ENCODE results near the gene GPR82. TPM values are rescaled to one million over a fixed set of nuclear protein-coding genes. Genes with fewer than 3 reads are reported as not detected.

The GPR82 gene
- polyA plus RNA-seq, 3 donors: 0.40 to 2.0 (median 0.67) TPM

GRCh38 chrX:41734530-41734929 lies 10.5 kb downstream of the GPR82 start:
- Histone ChIP-seq H3K4me2 (replicated peaks; ENCODE audit: extremely low read depth, low read length, poor library complexity, severe bottlenecking) (no peak overlapping the region), H3K9ac (ENCODE audit: insufficient read depth, low read length, poor library complexity, severe bottlenecking) (no peak overlapping the region), H3K9me3 (replicated peaks in 1 of 2; ENCODE audit: control insufficient read depth in 1 of 2, insufficient read depth in 1 of 2, low read length in 2 of 2) (no peaks in the 10 kb centered on the region), H2AFZ (ENCODE audit: insufficient read depth, low read depth, low read length, poor library complexity, severe bottlenecking) (no peak overlapping the region), H3K79me2 (ENCODE audit: insufficient read depth, low read length) (no peaks in the 10 kb centered on the region), H3K36me3 (replicated peaks in 1 of 2; ENCODE audit: control insufficient read depth in 1 of 2, insufficient read depth in 2 of 2, low read length in 2 of 2) (no peaks in the 10 kb centered on the region), H3K27me3 (ENCODE audit: control insufficient read depth in 2 of 2, insufficient read depth in 2 of 2, low read length in 2 of 2) (peaks cover 0 to 2% of the 10 kb centered on the region in 2 donors), H3K4me3 (replicated peaks in 1 of 3; ENCODE audit: low read depth in 2 of 3, low read length in 3 of 3) (no peak overlapping the region), H3K4me1 (ENCODE audit: control insufficient read depth in 1 of 2, insufficient read depth in 2 of 2, low read length in 2 of 2) (peaks cover 9 to 10% of the 10 kb centered on the region in 2 donors), H4K20me1 (ENCODE audit: insufficient read depth, low read length) (no peaks in the 10 kb centered on the region), H3K27ac (ENCODE audit: low read depth in 1 of 2, low read length in 2 of 2) (no peak overlapping the region)
- Mint-ChIP-seq H3K9me3 (no peaks in the 10 kb centered on the region), H3K4me1 (peaks cover 25% of the 10 kb centered on the region), H3K4me3 (no peak overlapping the region), H3K27ac (no peak overlapping the region), H3K27me3 (ENCODE audit: low read depth in 3 of 3) (peaks cover 0 to 6% (median 1%) of the 10 kb centered on the region in 3 donors), H3K36me3 (peaks cover 0 to 1% of the 10 kb centered on the region in 2 donors)
- peak; percentile 42 for TF ChIP-seq CTCF (IDR thresholded peaks at IDR 0.05)
- intact Hi-C loops (cut with micrococcal nuclease): no loop called here
- peak in 2 of 3 donors; percentile 5 to 14 for DNase-seq
- no CpG with 5 or more reads among the region's 1 CpG for WGBS (ENCODE audit: insufficient coverage)

- 66% methylated on average over 4 of the region's 7 CpGs for WGBS (ENCODE audit: insufficient coverage)
- peaks cover 0 to 1% of the 10 kb centered on the region in 2 donors for H3K36me3 Mint-ChIP-seq
- Histone ChIP-seq H3K9ac (ENCODE audit: insufficient read depth, low read length, poor library complexity, severe bottlenecking) (no peak overlapping the region), H3K27me3 (ENCODE audit: control insufficient read depth in 2 of 2, insufficient read depth in 2 of 2, low read length in 2 of 2) (peaks cover 0 to 6% of the 10 kb centered on the region in 2 donors), H3K4me2 (replicated peaks; ENCODE audit: extremely low read depth, low read length, poor library complexity, severe bottlenecking) (no peak overlapping the region), H3K4me3 (replicated peaks in 1 of 3; ENCODE audit: low read depth in 2 of 3, low read length in 3 of 3) (no peak overlapping the region), H3K36me3 (replicated peaks in 1 of 2; ENCODE audit: control insufficient read depth in 1 of 2, insufficient read depth in 2 of 2, low read length in 2 of 2) (no peaks in the 10 kb centered on the region), H2AFZ (ENCODE audit: insufficient read depth, low read depth, low read length, poor library complexity, severe bottlenecking) (no peak overlapping the region), H4K20me1 (ENCODE audit: insufficient read depth, low read length) (no peaks in the 10 kb centered on the region), H3K27ac (ENCODE audit: low read depth in 1 of 2, low read length in 2 of 2) (no peak overlapping the region), H3K79me2 (ENCODE audit: insufficient read depth, low read length) (no peaks in the 10 kb centered on the region), H3K9me3 (replicated peaks in 1 of 2; ENCODE audit: control insufficient read depth in 1 of 2, insufficient read depth in 1 of 2, low read length in 2 of 2) (no peaks in the 10 kb centered on the region), H3K4me1 (ENCODE audit: control insufficient read depth in 1 of 2, insufficient read depth in 2 of 2, low read length in 2 of 2) (peaks cover 9 to 10% of the 10 kb centered on the region in 2 donors)
- no peak for TF ChIP-seq CTCF (IDR thresholded peaks at IDR 0.05)
- intact Hi-C loops (cut with micrococcal nuclease): no loop called here
- peaks cover 0 to 6% (median 1%) of the 10 kb centered on the region in 3 donors for H3K27me3 Mint-ChIP-seq (ENCODE audit: low read depth in 3 of 3)
- no peak overlapping the region for H3K27ac Mint-ChIP-seq
- no peaks in the 10 kb centered on the region for H3K9me3 Mint-ChIP-seq
- peak in 1 of 3 donors; percentile 3 for DNase-seq
- peak overlapping the region in 1 of 2 donors; percentile 35 for H3K4me3 Mint-ChIP-seq
- peaks cover 20% of the 10 kb centered on the region for H3K4me1 Mint-ChIP-seq
Measured at GRCh38 chrX:41737065-41737464, 13.1 kb downstream of the GPR82 start.

Data from CD14-positive monocyte (primary cell).